ENCODE data around the gene NUP37.

DNA sequence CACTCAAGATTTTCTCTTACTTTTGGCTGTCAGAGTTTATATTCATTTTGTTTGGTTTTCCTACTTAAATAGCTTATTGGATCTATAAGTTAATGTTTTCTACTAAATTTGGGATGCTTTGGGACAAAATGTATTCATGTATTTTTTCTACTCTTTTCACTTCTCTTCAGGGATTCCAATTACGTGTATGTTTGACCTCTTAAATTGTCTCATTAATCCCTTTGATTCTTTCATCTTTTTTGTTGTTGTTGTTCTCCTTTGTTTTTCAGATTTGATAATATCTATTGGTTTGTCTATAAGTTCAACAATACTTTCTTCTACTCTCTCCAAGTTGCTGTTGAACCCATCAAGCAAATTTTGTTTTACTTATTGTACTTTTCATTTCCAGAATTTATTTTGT is 43.5 kb upstream of the NUP37 start:
- TF ChIP-seq, protein P1, sequence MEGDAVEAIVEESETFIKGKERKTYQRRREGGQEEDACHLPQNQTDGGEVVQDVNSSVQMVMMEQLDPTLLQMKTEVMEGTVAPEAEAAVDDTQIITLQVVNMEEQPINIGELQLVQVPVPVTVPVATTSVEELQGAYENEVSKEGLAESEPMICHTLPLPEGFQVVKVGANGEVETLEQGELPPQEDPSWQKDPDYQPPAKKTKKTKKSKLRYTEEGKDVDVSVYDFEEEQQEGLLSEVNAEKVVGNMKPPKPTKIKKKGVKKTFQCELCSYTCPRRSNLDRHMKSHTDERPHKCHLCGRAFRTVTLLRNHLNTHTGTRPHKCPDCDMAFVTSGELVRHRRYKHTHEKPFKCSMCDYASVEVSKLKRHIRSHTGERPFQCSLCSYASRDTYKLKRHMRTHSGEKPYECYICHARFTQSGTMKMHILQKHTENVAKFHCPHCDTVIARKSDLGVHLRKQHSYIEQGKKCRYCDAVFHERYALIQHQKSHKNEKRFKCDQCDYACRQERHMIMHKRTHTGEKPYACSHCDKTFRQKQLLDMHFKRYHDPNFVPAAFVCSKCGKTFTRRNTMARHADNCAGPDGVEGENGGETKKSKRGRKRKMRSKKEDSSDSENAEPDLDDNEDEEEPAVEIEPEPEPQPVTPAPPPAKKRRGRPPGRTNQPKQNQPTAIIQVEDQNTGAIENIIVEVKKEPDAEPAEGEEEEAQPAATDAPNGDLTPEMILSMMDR (IDR thresholded peaks at IDR 0.05; ENCODE audit: low read depth, low read length) = no peak
- TF ChIP-seq, protein P2, sequence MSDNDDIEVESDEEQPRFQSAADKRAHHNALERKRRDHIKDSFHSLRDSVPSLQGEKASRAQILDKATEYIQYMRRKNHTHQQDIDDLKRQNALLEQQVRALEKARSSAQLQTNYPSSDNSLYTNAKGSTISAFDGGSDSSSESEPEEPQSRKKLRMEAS (IDR thresholded peaks at IDR 0.05; ENCODE audit: low read depth, low read length) = no peak
- TF ChIP-seq MYC (IDR thresholded peaks at IDR 0.05; ENCODE audit: low read depth, low read length) (no peak), POLR2A (IDR thresholded peaks at IDR 0.05; ENCODE audit: extremely low read depth, insufficient read length) (no peak)

All from NB4 (cell line).